Dermis blood vessel endothelial cell (primary cell): ENCODE results near the gene PHACTR1. TPM values are rescaled to one million over a fixed set of nuclear protein-coding genes. Genes with fewer than 3 reads are reported as not detected.

Experiments
- DNase-seq: peaks from one replicate; pipeline ENCODE4 v3.0.0; 2010
- total RNA-seq: library from RNA; depleted of rRNA; stranded (reverse); fragments of >200 nt; gene quantifications from 2 replicates; pipeline ENCODE4 v1.2.3, GENCODE V29; 2014

The PHACTR1 gene
- total RNA-seq, 1 donor from 2014 or later = 2.4 TPM

- no peak for DNase-seq
Observed at GRCh38 chr6:13248584-13248985, 532.0 kb downstream of the PHACTR1 start.

GRCh38 chr6:13248994-13249393 lies 532.4 kb downstream of the PHACTR1 start:
- no peak for DNase-seq

- no peak for DNase-seq
Observed at GRCh38 chr6:13249817-13250216, 533.2 kb downstream of the PHACTR1 start.

GRCh38 chr6:13250703-13251102 lies 534.1 kb downstream of the PHACTR1 start:
- DNase-seq = no peak

- no peak for DNase-seq
Observed at GRCh38 chr6:13251242-13251641, 534.7 kb downstream of the PHACTR1 start.

- no peak for DNase-seq
Observed at GRCh38 chr6:13252790-13253189, 536.2 kb downstream of the PHACTR1 start.

GRCh38 chr6:13253272-13253671 lies 536.7 kb downstream of the PHACTR1 start:
- no peak for DNase-seq

- no peak for DNase-seq
Observed at GRCh38 chr6:13256266-13257001, 539.9 kb downstream of the PHACTR1 start.

- no peak for DNase-seq
Observed at GRCh38 chr6:13259393-13259792, 542.8 kb downstream of the PHACTR1 start.

- DNase-seq = no peak
Observed at GRCh38 chr6:13260101-13260598, 543.6 kb downstream of the PHACTR1 start.

- no peak for DNase-seq
Observed at GRCh38 chr6:13260831-13261230, 544.3 kb downstream of the PHACTR1 start.

- no peak for DNase-seq
Observed at GRCh38 chr6:13261464-13261994, 545.0 kb downstream of the PHACTR1 start.

- DNase-seq = no peak
Observed at GRCh38 chr6:13262302-13263230, 546.0 kb downstream of the PHACTR1 start.

- DNase-seq = no peak
Observed at GRCh38 chr6:13263669-13264068, 547.1 kb downstream of the PHACTR1 start.

- no peak for DNase-seq
Observed at GRCh38 chr6:13267142-13267651, 550.6 kb downstream of the PHACTR1 start.

GRCh38 chr6:13268913-13269518 lies 552.4 kb downstream of the PHACTR1 start:
- no peak for DNase-seq

GRCh38 chr6:13272131-13273046 lies 555.8 kb downstream of the PHACTR1 start:
- no peak for DNase-seq

- no peak for DNase-seq
Observed at GRCh38 chr6:13273202-13273930, 556.8 kb downstream of the PHACTR1 start.

- no peak for DNase-seq
Observed at GRCh38 chr6:13273931-13274706, 557.6 kb downstream of the PHACTR1 start.
